Measurements from ENCODE around the gene CYP4F3.

- no peak for TF ChIP-seq TAF1 (IDR thresholded peaks at IDR 0.05; ENCODE audit: low read depth, low read length)
- TF ChIP-seq POLR2A (IDR thresholded peaks at IDR 0.05; ENCODE audit: low read depth, low read length): no peak
- no peak for TF ChIP-seq PAX5 (IDR thresholded peaks at IDR 0.05; ENCODE audit: insufficient read depth, low read length, severe bottlenecking)
- TF ChIP-seq POLR2AphosphoS5 (IDR thresholded peaks at IDR 0.05; ENCODE audit: low read depth, low read length): no peak
These were observed 29.2 kb downstream of the CYP4F3 start for GRCh38 chr19:15669891-15670290.

Data from GM12891 (cell line).